NB4 (cell line): ENCODE measurements around the gene MAST4.

Experiments used
- MYC ChIP-seq: IDR thresholded peaks from 2 replicates; pipeline ENCODE4 v1.6.1; 2011; ENCODE audit warnings: low read depth, low read length
- POLR2A ChIP-seq: IDR thresholded peaks from 2 replicates; pipeline ENCODE4 v1.6.1; 2011; ENCODE audit warnings: mild to moderate bottlenecking; ENCODE audit not compliant: insufficient read length; ENCODE audit errors: extremely low read depth
- TF ChIP-seq, protein P1 (sequence below): IDR thresholded peaks from one replicate; pipeline ENCODE4 v1.5.1; 2012; ENCODE audit warnings: low read depth, low read length
- TF ChIP-seq, protein P2 (sequence below): IDR thresholded peaks from 2 replicates; pipeline ENCODE4 v1.6.1; 2011; ENCODE audit warnings: low read depth, low read length

DNA sequence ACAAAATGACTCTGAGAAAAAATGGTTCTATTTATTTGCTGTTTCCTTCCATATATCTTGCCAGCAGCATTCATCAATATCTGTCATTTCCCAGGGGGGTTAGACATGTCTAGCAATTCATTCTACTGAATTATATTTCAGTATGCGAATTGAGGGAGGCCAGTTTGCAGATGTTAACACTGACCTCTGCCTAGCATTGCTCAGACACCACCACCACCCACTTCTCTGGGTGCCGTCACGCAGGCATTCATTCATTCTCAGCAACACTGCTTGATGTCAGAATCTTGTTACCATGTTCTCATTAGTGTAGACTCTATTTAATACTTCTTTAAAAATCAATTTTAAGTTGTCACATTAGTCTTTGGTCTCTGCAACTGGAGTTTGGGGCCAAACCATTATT is 181.7 kb downstream of the MAST4 start:
- TF ChIP-seq, protein P1, sequence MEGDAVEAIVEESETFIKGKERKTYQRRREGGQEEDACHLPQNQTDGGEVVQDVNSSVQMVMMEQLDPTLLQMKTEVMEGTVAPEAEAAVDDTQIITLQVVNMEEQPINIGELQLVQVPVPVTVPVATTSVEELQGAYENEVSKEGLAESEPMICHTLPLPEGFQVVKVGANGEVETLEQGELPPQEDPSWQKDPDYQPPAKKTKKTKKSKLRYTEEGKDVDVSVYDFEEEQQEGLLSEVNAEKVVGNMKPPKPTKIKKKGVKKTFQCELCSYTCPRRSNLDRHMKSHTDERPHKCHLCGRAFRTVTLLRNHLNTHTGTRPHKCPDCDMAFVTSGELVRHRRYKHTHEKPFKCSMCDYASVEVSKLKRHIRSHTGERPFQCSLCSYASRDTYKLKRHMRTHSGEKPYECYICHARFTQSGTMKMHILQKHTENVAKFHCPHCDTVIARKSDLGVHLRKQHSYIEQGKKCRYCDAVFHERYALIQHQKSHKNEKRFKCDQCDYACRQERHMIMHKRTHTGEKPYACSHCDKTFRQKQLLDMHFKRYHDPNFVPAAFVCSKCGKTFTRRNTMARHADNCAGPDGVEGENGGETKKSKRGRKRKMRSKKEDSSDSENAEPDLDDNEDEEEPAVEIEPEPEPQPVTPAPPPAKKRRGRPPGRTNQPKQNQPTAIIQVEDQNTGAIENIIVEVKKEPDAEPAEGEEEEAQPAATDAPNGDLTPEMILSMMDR, result no peak
- TF ChIP-seq MYC, result no peak
- TF ChIP-seq POLR2A, result no peak
- TF ChIP-seq, protein P2, sequence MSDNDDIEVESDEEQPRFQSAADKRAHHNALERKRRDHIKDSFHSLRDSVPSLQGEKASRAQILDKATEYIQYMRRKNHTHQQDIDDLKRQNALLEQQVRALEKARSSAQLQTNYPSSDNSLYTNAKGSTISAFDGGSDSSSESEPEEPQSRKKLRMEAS, result no peak
